Measurements from ENCODE around the gene PPM1K.

DNA sequence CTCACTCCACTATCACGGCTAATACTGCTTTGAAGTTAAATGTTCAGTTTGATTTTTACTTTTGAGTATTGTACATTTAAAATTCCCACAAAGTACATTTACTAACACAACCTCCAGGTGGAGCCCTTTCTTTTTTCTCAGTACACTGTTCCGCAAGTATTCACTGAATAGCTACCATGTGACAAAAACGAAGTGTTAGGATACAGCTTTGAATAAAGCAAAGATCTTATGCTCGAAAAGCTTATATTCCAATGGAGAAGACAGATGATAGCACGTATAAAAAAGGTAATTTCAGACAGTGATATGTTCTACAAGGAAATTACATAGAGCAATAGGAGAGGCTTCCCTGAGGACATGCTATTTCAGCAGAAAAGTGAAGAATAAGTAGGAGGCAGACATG, 65.3 kb downstream of the PPM1K start:
- no peak for TF ChIP-seq POLR2A (IDR thresholded peaks at IDR 0.05; ENCODE audit: low read depth, low read length)
- no peak for TF ChIP-seq POLR2AphosphoS5 (IDR thresholded peaks at IDR 0.05; ENCODE audit: low read depth, low read length)
- TF ChIP-seq TAF1 (IDR thresholded peaks at IDR 0.05; ENCODE audit: borderline replicate concordance, low read depth, low read length), result no peak
